Breast epithelium (tissue), 3 donors: Measurements from ENCODE around the gene GRIN3A.

Experiments used
- POLR2A ChIP-seq: fragments of 450-650 bp; IDR thresholded peaks from one replicate; pipeline ENCODE4 v1.6.1; 2016; ENCODE audit warnings: antibody characterized with exemption, mild to moderate bottlenecking, moderate library complexity
- POLR2AphosphoS5 ChIP-seq, 3 donors: sonication (generic); formaldehyde crosslinking; IDR thresholded peaks; one replicate each; pipeline ENCODE4 v1.6.1; 2017; ENCODE audit warnings: antibody characterized with exemption in 3 of 3
- TF ChIP-seq, protein P1 (sequence below), 3 donors: fragments of 450-650 bp; IDR thresholded peaks; one replicate each; pipeline ENCODE4 v1.5.1; 2016 to 2017; ENCODE audit warnings: antibody characterized with exemption in 3 of 3, mild to moderate bottlenecking in 3 of 3, moderate library complexity in 3 of 3

DNA sequence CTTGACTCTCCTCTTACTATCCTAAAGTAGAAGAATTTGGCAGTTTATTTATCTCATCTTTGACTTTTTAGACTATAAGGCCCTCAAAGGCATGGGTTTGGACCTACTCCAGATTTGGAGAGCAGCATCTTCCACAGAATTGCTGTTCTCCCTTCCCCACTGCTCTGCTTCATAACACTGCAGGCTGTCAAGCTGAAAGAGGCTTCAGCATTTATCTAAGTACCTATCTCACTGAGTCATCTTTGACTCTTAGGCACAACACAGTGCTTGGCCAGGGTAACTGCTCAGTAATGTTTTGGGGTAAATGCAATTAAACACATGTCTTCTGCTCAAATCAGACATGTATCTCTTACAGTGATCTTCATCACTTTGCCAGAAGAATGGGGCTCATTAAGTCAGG lies 60.6 kb downstream of the GRIN3A start:
- TF ChIP-seq, protein P1, sequence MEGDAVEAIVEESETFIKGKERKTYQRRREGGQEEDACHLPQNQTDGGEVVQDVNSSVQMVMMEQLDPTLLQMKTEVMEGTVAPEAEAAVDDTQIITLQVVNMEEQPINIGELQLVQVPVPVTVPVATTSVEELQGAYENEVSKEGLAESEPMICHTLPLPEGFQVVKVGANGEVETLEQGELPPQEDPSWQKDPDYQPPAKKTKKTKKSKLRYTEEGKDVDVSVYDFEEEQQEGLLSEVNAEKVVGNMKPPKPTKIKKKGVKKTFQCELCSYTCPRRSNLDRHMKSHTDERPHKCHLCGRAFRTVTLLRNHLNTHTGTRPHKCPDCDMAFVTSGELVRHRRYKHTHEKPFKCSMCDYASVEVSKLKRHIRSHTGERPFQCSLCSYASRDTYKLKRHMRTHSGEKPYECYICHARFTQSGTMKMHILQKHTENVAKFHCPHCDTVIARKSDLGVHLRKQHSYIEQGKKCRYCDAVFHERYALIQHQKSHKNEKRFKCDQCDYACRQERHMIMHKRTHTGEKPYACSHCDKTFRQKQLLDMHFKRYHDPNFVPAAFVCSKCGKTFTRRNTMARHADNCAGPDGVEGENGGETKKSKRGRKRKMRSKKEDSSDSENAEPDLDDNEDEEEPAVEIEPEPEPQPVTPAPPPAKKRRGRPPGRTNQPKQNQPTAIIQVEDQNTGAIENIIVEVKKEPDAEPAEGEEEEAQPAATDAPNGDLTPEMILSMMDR (IDR thresholded peaks at IDR 0.05) = no peak
- TF ChIP-seq POLR2A = no peak
- TF ChIP-seq POLR2AphosphoS5 (IDR thresholded peaks at IDR 0.05) = no peak
